GM18907 (cell line): ENCODE measurements around the gene SPATA31E1.
"Not testable (repeated sequence)": the region's sequence is repeated elsewhere in the genome, so short reads cannot be mapped to it uniquely, and the experiment has no call there.

Experiments used
- ATAC-seq: cut with Tn5 transposase; IDR thresholded peaks from one replicate; pipeline ENCODE4 v1.9.1; 2021; ENCODE audit warnings: mild to moderate bottlenecking, moderate library complexity; ENCODE audit not compliant: unreplicated experiment

Gene SPATA31E1

GRCh38 chr9:87919013-87919412 lies 36.3 kb downstream of the SPATA31E1 start:
- not testable (repeated sequence) for ATAC-seq

- not testable (repeated sequence) for ATAC-seq
Observed at GRCh38 chr9:87921561-87921960, 38.9 kb downstream of the SPATA31E1 start.

GRCh38 chr9:87923012-87923411 lies 40.3 kb downstream of the SPATA31E1 start:
- ATAC-seq: not testable (repeated sequence)

GRCh38 chr9:87924851-87925250 lies 42.2 kb downstream of the SPATA31E1 start:
- ATAC-seq: not testable (repeated sequence)

GRCh38 chr9:87929152-87929551 lies 46.5 kb downstream of the SPATA31E1 start:
- ATAC-seq: not testable (repeated sequence)

- ATAC-seq: not testable (repeated sequence)
Observed at GRCh38 chr9:87934444-87934843, 51.8 kb downstream of the SPATA31E1 start.

- not testable (repeated sequence) for ATAC-seq
Observed at GRCh38 chr9:87937352-87937751, 54.7 kb downstream of the SPATA31E1 start.

GRCh38 chr9:87937918-87938317 lies 55.2 kb downstream of the SPATA31E1 start:
- not testable (repeated sequence) for ATAC-seq

- ATAC-seq: not testable (repeated sequence)
Observed at GRCh38 chr9:87938336-87938735, 55.7 kb downstream of the SPATA31E1 start.
